HFF-Myc (cell line): Measurements from ENCODE around the gene ADAMTS13.
A peak's percentile ranks its signal among the peaks of the same experiment; 100 is the strongest.

Source experiments
- DNase-seq: peaks from one replicate; pipeline ENCODE4 v3.0.0-alpha.2; 2011; ENCODE audit warnings: low read depth; ENCODE audit errors: extremely low read depth
- H3K4me3 ChIP-seq: replicated peaks from 2 replicates; pipeline ENCODE4 v1.5.1; 2011; ENCODE audit warnings: low read depth, mild to moderate bottlenecking, control low read depth, low read length
- TF ChIP-seq, protein P1 (sequence below): IDR thresholded peaks from 2 replicates; pipeline ENCODE4 v1.5.1; 2012; ENCODE audit warnings: mild to moderate bottlenecking, low read depth, low read length, control low read depth; ENCODE audit errors: missing control alignments

Gene ADAMTS13

DNA sequence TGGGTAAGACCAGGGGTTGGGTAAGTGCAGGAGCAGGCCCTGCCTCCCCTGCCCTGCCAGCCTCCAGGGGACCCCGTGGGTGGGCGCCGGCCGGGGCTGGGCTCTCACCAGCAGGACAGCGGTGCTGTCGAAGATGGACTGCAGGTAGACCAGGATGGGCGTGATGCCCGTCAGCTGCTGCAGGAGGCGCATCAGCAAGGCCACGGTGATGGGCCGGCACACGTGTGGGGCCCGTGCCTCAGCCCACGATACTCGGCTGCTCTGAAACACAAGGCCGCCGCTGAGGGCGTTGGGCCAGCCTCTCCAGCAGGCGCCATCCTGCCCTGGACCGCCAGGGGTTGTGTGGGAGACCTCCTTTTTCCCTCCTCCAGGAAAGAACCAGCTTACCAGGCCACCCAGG lies 52.7 kb downstream of the ADAMTS13 start:
- no peak overlapping the region for H3K4me3 ChIP-seq
- TF ChIP-seq, protein P1, sequence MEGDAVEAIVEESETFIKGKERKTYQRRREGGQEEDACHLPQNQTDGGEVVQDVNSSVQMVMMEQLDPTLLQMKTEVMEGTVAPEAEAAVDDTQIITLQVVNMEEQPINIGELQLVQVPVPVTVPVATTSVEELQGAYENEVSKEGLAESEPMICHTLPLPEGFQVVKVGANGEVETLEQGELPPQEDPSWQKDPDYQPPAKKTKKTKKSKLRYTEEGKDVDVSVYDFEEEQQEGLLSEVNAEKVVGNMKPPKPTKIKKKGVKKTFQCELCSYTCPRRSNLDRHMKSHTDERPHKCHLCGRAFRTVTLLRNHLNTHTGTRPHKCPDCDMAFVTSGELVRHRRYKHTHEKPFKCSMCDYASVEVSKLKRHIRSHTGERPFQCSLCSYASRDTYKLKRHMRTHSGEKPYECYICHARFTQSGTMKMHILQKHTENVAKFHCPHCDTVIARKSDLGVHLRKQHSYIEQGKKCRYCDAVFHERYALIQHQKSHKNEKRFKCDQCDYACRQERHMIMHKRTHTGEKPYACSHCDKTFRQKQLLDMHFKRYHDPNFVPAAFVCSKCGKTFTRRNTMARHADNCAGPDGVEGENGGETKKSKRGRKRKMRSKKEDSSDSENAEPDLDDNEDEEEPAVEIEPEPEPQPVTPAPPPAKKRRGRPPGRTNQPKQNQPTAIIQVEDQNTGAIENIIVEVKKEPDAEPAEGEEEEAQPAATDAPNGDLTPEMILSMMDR = no peak
- DNase-seq = no peak

DNA sequence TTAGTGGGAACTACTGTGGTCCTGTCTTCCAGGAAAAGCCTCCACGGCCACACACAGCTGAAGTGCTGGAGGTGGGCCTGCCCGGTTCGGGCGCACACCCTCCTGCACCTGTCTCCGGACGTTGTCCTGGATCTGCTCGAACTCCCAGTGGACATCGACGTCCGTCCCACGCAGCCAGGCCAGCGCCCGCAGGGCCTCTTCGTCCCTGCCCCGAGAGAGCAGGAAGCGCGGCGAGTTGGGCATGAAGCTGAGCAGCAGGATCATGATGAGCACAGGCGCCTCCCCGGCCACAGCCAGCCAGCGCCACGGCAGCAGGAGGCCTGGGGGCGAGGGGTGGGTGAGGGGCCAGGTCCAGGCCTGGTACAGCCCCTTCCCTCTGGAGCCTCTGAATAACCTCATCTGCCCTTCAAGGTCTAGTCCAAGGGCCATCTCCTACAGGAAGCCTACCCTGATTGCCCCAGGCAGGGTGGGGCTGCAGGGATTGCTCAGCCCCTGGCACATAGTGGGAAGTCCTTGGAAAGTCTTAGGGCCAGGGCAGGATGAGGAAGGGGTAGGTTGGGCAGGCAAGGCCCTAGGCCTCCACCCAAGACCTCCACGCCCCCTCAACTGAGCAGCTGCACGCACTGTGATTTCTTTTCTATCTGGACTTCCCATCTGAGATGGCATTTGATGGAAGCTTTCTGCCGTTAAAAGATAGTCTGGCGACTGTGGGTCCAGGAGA lies 53.3 kb downstream of the ADAMTS13 start:
- H3K4me3 ChIP-seq = no peak overlapping the region
- TF ChIP-seq, protein P1 = no peak
- no peak for DNase-seq

DNA sequence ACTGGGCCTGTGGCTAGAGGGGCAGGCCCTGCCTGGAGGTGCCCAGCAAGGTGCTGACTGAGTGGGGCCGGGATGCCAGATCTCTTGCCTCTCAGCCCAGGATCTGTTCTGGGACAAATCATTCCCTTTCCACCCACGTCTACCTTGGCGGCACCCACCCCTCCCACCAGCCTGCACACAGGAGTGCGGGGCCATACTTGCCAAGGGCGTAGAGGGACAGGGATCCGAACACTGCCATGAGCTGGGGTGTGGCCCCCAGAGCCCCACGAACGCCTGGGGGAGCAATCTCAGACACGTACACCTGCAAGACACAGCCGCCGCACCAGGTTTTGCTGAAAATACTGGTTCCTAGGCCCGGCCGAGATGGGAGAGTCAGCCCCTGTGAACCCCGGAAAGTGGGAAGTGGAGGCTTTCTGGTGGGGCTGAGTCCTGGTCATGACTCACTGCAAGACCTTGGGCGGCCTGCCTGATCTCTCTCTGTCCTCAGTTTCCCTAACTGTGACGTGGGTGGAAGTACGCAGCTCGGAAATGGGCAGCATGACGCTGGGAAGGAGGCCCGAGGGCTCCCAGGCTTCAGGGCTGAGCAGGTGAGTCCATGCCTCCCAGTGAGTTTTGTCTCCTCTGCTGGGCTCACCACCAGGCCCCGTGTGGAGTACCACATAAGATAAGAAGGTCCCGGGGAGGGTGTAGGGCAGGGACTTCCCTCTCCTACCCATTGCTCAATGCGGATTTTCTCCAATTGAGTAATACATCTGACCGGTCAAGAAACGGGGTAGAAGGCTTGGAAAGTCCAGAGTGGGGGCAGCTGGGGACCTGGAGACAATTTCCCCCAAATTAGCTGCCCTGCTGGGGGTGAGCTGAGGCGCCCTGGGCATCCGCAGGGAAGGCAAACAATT lies 54.1 kb downstream of the ADAMTS13 start:
- TF ChIP-seq, protein P1 = no peak
- no peak for DNase-seq
- no peak overlapping the region for H3K4me3 ChIP-seq

DNA sequence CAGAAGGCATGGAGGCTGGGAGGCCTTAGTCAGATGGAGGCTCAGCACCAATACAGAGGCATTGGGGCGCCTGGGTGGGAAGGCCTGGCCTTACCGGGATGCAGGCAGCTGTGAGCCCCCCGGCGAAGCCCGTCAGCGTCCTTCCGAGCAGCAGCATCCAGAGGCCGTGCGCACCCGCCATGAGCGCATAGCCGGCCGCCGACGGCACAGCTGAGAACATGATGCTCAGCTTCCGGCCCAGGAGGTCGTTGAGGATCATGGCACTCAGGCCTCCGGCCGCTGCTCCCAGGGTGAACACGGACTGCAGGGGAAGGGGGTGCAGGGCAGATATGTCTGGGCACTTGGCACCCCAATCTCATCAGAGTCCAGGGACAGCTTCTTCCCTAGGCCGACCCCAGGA lies 54.8 kb downstream of the ADAMTS13 start:
- DNase-seq = no peak

DNA sequence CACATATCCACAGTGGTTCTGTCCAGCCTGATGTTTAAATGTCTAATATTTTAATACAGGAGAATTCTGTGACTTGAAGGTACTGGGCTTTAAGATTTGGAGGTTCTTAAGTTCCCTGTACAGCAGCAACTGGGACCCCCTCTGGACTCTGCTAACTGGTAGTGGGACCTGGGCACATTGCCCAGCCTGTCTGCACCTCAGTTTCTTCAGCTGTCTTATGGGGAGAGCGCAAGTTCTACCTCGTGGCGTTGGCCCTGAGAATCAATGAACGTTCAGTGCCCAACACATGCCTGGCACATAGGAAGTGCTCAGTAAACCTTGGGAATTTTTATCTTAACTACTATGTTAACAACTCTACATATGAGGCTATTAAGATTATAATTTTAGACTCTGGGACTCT lies 55.3 kb downstream of the ADAMTS13 start:
- DNase-seq = no peak
- TF ChIP-seq, protein P1 = no peak
- peak overlapping the region; percentile 58; the same call in 1 of the 2 replicates for H3K4me3 ChIP-seq

More for the DNA sequence above, 54.8 kb downstream of the ADAMTS13 start:
- TF ChIP-seq, protein P1 = no peak
- no peak overlapping the region for H3K4me3 ChIP-seq

DNA sequence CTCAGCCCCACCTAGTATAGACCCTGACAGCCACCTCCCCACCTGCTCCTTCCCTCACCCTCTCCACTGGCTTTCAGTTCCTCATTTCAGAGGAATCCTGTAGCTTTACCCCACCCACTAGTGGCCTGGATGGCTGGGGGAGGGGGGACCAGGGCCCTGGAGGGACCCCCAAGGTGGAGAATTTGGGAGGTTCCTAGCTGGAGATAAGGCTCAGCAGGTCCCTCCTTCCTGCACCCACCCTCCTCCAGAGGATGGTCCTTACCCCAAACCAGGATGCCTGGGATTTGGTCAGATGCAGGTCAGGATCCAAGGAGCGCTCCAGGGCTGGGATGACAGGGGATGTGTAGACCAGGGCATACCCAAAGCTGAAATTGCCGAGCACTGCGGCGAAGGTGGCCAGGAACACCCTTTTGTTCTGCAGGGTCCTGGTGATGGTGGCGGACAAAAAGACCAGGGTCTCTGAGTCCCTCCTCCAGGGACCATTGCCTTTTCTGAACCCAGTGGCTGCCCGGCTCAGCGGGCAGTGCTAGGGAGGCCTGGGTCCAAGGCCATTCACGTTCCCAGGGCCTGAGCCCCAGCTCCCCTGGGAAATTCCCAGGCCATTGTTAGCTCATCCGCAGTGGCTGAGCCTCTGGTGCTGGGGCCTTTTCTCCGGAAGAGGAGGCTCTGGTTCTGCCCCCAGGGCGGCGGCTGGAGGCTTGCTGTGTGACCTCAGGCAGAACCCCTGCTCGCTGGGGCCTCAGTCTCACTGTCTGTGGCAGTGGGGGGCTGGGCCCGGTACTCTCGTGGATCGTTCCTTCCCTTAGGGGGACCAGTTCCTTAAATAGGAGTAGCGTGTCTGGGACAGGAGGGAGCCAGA lies 56.1 kb downstream of the ADAMTS13 start:
- TF ChIP-seq, protein P1 = no peak
- peak overlapping the region; percentile 58 for H3K4me3 ChIP-seq
- no peak for DNase-seq
